HepG2 (cell line): ENCODE data around the gene GIMAP8. TPM values are rescaled to one million over a fixed set of nuclear protein-coding genes. Genes with fewer than 3 reads are reported as not detected.

Experiments
- BCL3 ChIP-seq: sonication (generic); formaldehyde crosslinking; IDR thresholded peaks from 2 replicates; pipeline ENCODE4 v1.5.1; 2020; ENCODE audit warnings: mild to moderate bottlenecking, missing genetic modification reagents, moderate library complexity
- BCL6 ChIP-seq: IDR thresholded peaks from 2 replicates; pipeline ENCODE4 v1.6.1; 2016; ENCODE audit warnings: missing genetic modification reagents, missing compliant biosample characterization
- BRCA1 ChIP-seq: sonication (generic); formaldehyde crosslinking; IDR thresholded peaks from 2 replicates; pipeline ENCODE4 v1.4.0; 2020; ENCODE audit warnings: missing genetic modification reagents
- FOSL2 ChIP-seq: sonication (generic); formaldehyde crosslinking; IDR thresholded peaks from 2 replicates; pipeline ENCODE4 v1.4.0; 2020; ENCODE audit warnings: missing genetic modification reagents
- FOXK1 ChIP-seq: sonication (generic); formaldehyde crosslinking; IDR thresholded peaks from 2 replicates; pipeline ENCODE4 v1.4.0; 2020; ENCODE audit warnings: low read depth, missing genetic modification reagents, borderline replicate concordance
- FUBP1 ChIP-seq: sonication (generic); formaldehyde crosslinking; IDR thresholded peaks from 2 replicates; pipeline ENCODE4 v1.5.1; 2020; ENCODE audit warnings: missing genetic modification reagents, mild to moderate bottlenecking, borderline replicate concordance
- GTF3A ChIP-seq: sonication (generic); formaldehyde crosslinking; conservative IDR thresholded peaks from 2 replicates; pipeline ENCODE4 v1.4.0; 2020; ENCODE audit warnings: mild to moderate bottlenecking, missing genetic modification reagents
- KLF11 ChIP-seq: IDR thresholded peaks from 2 replicates; pipeline ENCODE4 v1.6.1; 2016; ENCODE audit warnings: missing compliant biosample characterization
- KLF16 ChIP-seq, 2 experiments: sonication (generic) in 1 of 2; formaldehyde crosslinking in 1 of 2; IDR thresholded peaks; 2 replicates each; pipeline versions ENCODE4 v1.6.1 to v1.8.0; 2016 to 2023; ENCODE audit warnings: missing genetic modification reagents in 2 of 2, missing compliant biosample characterization in 1 of 2
- MTF1 ChIP-seq: sonication (generic); formaldehyde crosslinking; IDR thresholded peaks from 2 replicates; pipeline ENCODE4 v1.5.0; 2020; ENCODE audit warnings: missing genetic modification reagents
- NONO ChIP-seq, 2 experiments: fragments of 450-650 bp in 1 of 2; sonication (generic) in 1 of 2; formaldehyde crosslinking in 1 of 2; IDR thresholded peaks in 1 of 2; conservative IDR thresholded peaks in 1 of 2; 2 replicates each; pipeline versions ENCODE4 v1.6.1 to v1.8.0; 2017 to 2022; ENCODE audit warnings: mild to moderate bottlenecking in 1 of 2, missing genetic modification reagents in 1 of 2, moderate library complexity in 1 of 2
- POLR2A ChIP-seq, 2 experiments: IDR thresholded peaks; 2 replicates each; pipeline ENCODE4 v1.6.1; 2011; ENCODE audit warnings: low read depth in 2 of 2, low read length in 2 of 2, mild to moderate bottlenecking in 1 of 2, moderate library complexity in 1 of 2; ENCODE audit not compliant: insufficient read depth in 1 of 2
- RFX1 ChIP-seq: fragments of 450-650 bp; IDR thresholded peaks from 2 replicates; pipeline ENCODE4 v1.6.1; 2017
- SMAD9 ChIP-seq: sonication (generic); formaldehyde crosslinking; IDR thresholded peaks from 2 replicates; pipeline ENCODE4 v1.5.1; 2020; ENCODE audit warnings: mild to moderate bottlenecking, missing genetic modification reagents
- SOX6 ChIP-seq, 2 experiments: fragments of 450-650 bp in 1 of 2; sonication (generic) in 1 of 2; formaldehyde crosslinking in 1 of 2; IDR thresholded peaks; 2 replicates each; pipeline versions ENCODE4 v1.4.0 to v1.6.1; 2017 to 2020; ENCODE audit warnings: antibody characterized with exemption in 1 of 2, mild to moderate bottlenecking in 1 of 2, missing genetic modification reagents in 1 of 2
- SSRP1 ChIP-seq: IDR thresholded peaks from 2 replicates; pipeline ENCODE4 v1.6.1; 2016; ENCODE audit warnings: control low read depth
- ZFP36L1 ChIP-seq: sonication (generic); formaldehyde crosslinking; IDR thresholded peaks from 2 replicates; pipeline ENCODE4 v1.8.0; 2022; ENCODE audit warnings: mild to moderate bottlenecking, missing genetic modification reagents, moderate library complexity
- ZNF10 ChIP-seq: sonication (generic); formaldehyde crosslinking; IDR thresholded peaks from 2 replicates; pipeline ENCODE4 v1.4.0; 2020; ENCODE audit warnings: mild to moderate bottlenecking, low read depth, missing genetic modification reagents, borderline replicate concordance
- ZNF337 ChIP-seq: sonication (generic); formaldehyde crosslinking; IDR thresholded peaks from 2 replicates; pipeline ENCODE4 v1.5.1; 2020; ENCODE audit warnings: missing genetic modification reagents, low read depth, mild to moderate bottlenecking, borderline replicate concordance
- ZNF350 ChIP-seq: sonication (generic); formaldehyde crosslinking; IDR thresholded peaks from 2 replicates; pipeline ENCODE4 v1.4.0; 2020; ENCODE audit warnings: mild to moderate bottlenecking, low read depth, missing genetic modification reagents, borderline replicate concordance
- ZNF513 ChIP-seq: sonication (generic); formaldehyde crosslinking; conservative IDR thresholded peaks from 2 replicates; pipeline ENCODE4 v1.5.0; 2020; ENCODE audit warnings: missing genetic modification reagents
- ZNF580 ChIP-seq: IDR thresholded peaks from 2 replicates; pipeline ENCODE4 v1.6.1; 2016; ENCODE audit warnings: low read depth, borderline replicate concordance
- ZNF746 ChIP-seq: sonication (generic); formaldehyde crosslinking; IDR thresholded peaks from 2 replicates; pipeline ENCODE4 v1.8.0; 2022; ENCODE audit warnings: mild to moderate bottlenecking, missing genetic modification reagents
- polyA plus RNA-seq, 8 experiments: library from polyadenylated mRNA; depleted of rRNA in 3 of 8; stranded (reverse) in 7 of 8; unstranded in 1 of 8; fragments of >200 nt; fragmentation: Illumina TruSeq in 4 of 8; extraction: Trizol in 4 of 8; gene quantifications; 2 replicates each; pipeline versions ENCODE4 v1.2.1 to v1.2.3, GENCODE V29; 2011 to 2016; ENCODE audit warnings: low read depth in 4 of 8, missing spikeins in 1 of 8, mixed read lengths in 1 of 8; ENCODE audit not compliant: insufficient read depth in 1 of 8
- total RNA-seq, 5 experiments: library from RNA; depleted of rRNA; stranded (reverse); fragments of >200 nt; fragmentation: Illumina TruSeq; extraction: Trizol; gene quantifications; 2 replicates each; pipeline ENCODE4 v1.2.3, GENCODE V29; 2016; ENCODE audit warnings: low read depth in 1 of 5
- TF ChIP-seq, protein P1 (sequence below): sonication (generic); formaldehyde crosslinking; IDR thresholded peaks from 2 replicates; pipeline ENCODE4 v1.5.1; 2020; ENCODE audit warnings: missing genetic modification reagents, mild to moderate bottlenecking, borderline replicate concordance

GIMAP8 gene
- total and polyA plus RNA-seq, 2 of the 13 experiments (the other 11 are each of a cell fraction or from before 2014, with no cell fraction given) = not detected

GRCh38 chr7:150420987-150421674 is 29.3 kb upstream of the GIMAP8 start (continued):
- no peak for TF ChIP-seq FUBP1 (CRISPR knock-in tag)
- no peak for TF ChIP-seq ZNF337 (CRISPR knock-in tag)
- no peak for TF ChIP-seq ZFP36L1
- no peak for TF ChIP-seq FOXK1 (CRISPR knock-in tag)
- 0 out of 2 replicates have a peak, but pooled peaks have one; percentile 26 for TF ChIP-seq FOSL2 (CRISPR knock-in tag)
- TF ChIP-seq ZNF580 (CRISPR knock-in tag) = peak; percentile 64; the same call in 1 of the 2 replicates
- TF ChIP-seq ZNF350 (CRISPR knock-in tag) = no peak
- TF ChIP-seq NONO (IDR thresholded peaks at IDR 0.05) = no peak
- no peak for TF ChIP-seq NONO (CRISPR knock-in tag; conservative IDR thresholded peaks at IDR 0.05)
- no peak for TF ChIP-seq SOX6 (IDR thresholded peaks at IDR 0.05)
- TF ChIP-seq SOX6 (CRISPR knock-in tag; IDR thresholded peaks at IDR 0.05) = peak; percentile 24; the same call in 1 of the 2 replicates
- TF ChIP-seq GTF3A (CRISPR knock-in tag) = no peak
- TF ChIP-seq SMAD9 = no peak
- TF ChIP-seq SSRP1 = 0 out of 2 replicates have a peak, but pooled peaks have one; percentile 51
- no peak for TF ChIP-seq ZNF10 (CRISPR knock-in tag)
- TF ChIP-seq BCL6 (CRISPR knock-in tag) = peak; percentile 21; the same call in 1 of the 2 replicates
- no peak for TF ChIP-seq KLF11 (CRISPR knock-in tag)
- no peak for TF ChIP-seq BCL3
- no peak for TF ChIP-seq RFX1
- no peak for TF ChIP-seq ZNF746
- TF ChIP-seq BRCA1 = no peak
- no peak for TF ChIP-seq MTF1 (CRISPR knock-in tag)
- TF ChIP-seq, protein P1, sequence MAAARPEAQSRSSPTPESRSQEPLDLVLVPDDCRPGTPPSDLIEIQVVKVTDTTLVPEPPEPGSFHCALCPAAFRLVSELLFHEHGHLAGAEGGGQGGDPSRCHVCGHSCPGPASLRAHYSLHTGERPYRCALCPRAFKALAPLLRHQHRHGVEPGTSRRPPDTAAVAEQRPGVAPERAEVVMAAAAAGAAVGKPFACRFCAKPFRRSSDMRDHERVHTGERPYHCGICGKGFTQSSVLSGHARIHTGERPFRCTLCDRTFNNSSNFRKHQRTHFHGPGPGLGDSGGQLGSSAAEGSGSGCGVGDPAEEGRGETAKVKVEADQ (CRISPR knock-in tag) = no peak
- no peak for TF ChIP-seq ZNF513 (CRISPR knock-in tag)
- TF ChIP-seq POLR2A (IDR thresholded peaks at IDR 0.05; ENCODE audit: insufficient read depth in 1 of 2, low read depth in 2 of 2, low read length in 2 of 2) = no peak
- TF ChIP-seq KLF16 (CRISPR knock-in tag; IDR thresholded peaks at IDR 0.05) = no peak
